NCI-H226 (cell line): Measurements from ENCODE around the gene DUSP28.
"Not testable (repeated sequence)": the region's sequence is repeated elsewhere in the genome, so short reads cannot be mapped to it uniquely, and the experiment has no call there.

Source experiments
- DNase-seq: peaks from one replicate; pipeline ENCODE4 v3.0.0-alpha.2; 2015

DUSP28 gene

GRCh38 chr2:240560084-240560479 is at the start of gene DUSP28:
Gene DUSP28, plus strand, starts transcription at chr2:240560357. Its CDS starts 328 bp downstream, at chr2:240560685.
- DNase-seq = peak; percentile 79

- DNase-seq = no peak
These were observed 49.5 kb upstream of the DUSP28 start for GRCh38 chr2:240510513-240511210.

DNA sequence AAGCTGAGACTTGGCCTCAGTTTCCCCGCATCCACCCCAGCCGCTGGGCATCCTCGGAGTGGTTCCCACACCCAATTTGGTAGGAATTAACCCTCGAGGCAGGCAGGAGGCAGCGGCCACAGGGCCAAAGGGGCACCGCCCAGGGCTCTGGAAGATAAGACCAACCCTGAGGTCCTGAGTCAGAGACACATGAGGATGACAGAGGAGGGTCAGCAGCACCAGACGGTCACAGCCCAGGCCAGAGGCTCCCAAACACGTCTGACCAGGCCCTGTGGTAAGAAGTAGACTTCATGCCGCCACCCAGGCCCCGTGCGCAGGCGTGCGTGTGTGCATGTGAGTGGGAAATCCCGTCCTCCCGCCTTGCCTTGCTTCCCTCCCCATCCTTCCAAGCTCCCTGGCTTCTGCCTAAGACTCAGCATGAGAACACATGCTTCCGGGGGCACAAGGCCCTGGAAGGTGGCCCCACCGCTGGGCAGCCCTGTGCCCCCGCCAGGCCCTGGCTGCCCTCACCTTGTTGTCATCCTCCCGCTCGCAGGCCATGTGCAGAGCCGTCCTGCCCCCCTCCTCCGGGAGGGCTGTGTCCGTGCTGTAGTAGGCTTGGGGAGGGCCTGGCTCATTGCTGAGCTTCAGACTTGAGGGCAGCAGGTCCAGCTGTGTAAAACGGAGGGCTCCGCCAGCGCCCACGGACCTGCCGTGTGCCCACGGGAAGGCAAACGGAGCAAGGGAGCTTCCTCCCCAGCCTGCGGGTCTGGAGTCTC is 48.6 kb upstream of the DUSP28 start:
- no peak for DNase-seq

DNA sequence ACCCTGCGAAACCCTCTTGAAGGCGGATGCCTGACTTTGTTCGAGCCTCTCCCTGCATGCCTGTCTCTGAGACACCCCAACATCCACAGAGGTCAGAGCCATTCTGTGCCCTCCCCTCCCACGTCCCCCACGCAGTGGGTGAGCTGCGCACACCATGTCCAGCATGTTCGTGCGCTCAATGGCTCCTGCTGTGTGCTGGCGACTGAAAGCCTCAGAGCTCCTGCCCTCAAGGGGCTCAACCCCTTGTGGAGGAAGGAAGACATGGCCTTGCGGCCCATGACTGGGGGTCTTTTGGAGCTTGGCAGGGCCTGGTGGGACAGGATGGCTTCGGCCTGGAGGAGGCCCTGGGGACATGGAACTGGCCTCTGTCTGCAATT is 48.1 kb upstream of the DUSP28 start:
- no peak for DNase-seq

DNA sequence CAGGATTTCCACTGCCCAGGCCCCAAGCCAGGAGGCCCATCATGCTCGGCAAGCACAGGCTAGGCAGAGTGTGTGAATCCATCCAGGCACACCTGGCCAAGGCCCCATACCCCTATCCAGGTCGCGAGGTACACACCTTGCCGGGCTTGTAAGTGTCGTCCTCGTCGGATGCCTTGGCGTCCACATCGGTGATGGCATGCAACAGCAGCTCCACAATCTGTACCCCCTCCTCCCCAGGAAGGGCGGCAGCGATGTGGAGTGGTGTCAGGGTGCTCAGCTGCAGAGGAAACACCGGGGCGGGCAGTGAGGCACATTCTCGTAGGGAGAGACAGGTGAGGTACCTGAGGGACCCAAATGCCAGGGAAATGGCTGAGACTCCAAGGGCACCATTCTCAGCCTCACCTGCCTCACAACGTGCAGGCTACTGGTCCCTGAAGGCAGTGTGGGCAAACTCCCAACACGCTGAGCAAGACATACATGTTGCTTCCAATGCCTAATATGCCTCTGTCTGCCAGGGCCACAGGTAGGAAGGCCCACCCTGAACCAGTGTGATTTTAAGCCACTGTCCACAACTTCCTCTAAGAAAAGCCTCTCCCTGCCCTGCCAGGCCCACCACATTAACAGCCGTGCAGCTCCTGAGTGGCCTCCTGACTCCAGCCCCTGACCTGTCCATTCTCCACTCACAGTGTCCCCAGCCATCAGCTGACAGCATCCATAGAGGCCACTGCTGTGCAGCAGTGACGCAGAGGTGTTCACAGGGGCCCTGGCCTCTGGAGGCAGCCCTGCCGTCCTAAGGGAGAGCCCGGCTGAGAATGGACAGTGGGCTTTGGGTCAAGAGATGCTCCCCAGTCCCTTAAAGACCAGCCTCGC is 47.3 kb upstream of the DUSP28 start:
- DNase-seq = no peak

DNA sequence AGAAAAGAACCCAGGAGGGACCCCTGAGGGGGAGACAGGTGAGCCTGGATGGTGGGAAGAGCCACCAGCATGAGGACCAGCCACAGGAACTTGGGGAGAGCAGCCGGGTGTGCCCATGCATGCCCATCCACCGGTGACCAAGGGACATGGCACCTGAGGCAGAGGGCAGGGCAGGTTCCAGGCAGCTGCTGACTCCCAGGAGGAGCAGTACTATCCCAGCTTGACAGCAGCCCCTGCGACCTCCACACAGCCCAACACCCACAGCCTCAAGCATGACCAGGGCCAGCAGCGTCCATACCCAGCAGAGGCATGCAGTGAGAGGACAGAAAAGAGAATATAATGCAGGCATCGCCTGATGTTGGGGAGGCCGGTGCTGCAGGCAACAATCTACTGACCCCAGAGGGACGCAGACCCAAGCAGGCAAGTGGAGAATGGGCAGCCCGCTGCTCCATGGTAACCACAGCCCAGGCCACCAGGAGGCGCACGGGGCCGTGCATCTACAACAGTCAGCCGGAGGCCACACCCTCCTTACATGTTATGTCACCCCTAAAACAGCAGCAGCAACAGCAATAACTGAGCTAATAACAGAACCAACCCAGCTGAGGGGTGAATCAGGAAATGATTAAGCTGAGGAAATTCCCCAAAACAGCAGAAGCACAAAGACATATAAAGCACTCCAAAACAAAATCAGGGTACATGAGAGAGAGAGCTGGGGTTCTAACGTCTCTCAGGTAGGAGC is 46.4 kb upstream of the DUSP28 start:
- peak; percentile 71 for DNase-seq

GRCh38 chr2:240514631-240515030 is 45.5 kb upstream of the DUSP28 start:
- no peak for DNase-seq

DNA sequence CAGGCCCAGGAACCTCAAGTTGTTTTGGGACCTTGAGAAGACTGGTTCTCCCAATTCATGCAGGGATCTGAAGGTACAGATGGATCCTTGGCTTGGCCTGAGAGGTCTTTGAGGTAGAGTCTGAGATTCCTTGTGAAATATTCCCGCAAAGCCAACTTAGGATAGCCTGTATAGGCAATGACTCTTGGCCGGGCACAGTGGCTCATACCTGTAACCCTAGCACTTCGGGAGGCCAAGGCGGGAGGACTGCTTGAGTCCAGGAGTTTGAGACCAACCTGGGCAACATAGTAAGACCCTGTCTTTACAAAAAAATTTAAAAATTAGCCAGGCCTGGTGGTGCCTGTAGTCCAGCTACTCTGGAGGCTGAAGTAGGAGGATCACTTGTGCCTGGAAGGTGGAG is 42.8 kb upstream of the DUSP28 start:
- no peak for DNase-seq

- no peak for DNase-seq
These were observed 41.2 kb upstream of the DUSP28 start for GRCh38 chr2:240518981-240519380.

GRCh38 chr2:240519396-240520129 is 40.6 kb upstream of the DUSP28 start:
- DNase-seq = no peak

DNA sequence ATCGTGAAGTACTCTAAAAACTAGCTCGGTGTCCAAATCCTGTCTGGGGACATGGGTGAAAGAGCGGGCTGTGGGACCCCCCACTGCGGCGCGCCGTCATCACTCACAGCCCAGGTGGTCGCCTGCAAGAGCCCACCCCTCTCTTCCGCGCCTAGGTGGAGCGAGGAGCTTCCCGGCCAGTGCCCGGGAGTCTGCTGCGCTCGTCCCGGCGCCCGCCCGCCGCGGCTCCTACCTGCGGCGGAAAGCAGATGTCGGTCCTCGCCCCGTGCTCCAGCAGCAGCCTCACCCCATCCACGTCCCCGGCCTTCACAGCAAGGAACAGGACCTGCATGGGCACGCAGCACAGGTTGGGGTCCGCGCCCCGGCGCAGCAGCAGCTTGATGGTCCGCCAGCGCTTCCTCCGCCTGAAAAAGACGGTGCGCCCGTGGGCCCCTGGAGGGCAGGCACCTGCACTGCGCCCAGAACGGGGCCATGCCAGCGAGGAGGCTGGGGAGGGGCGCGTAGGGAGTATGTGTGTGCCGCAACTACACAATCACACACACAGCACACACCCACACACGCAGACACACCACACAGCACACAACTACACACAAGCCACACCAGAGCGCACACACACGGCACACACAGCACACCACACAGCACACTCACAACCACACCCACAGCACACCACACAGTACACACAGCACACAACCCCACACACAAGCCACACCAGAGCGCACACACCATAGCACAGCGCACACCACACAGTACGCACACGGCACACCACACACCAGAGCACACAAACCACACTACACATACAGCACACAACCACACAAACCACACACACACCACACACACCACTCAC is 39.8 kb upstream of the DUSP28 start:
- no peak for DNase-seq

- no peak for DNase-seq
These were observed 39.2 kb upstream of the DUSP28 start for GRCh38 chr2:240520974-240521350.

GRCh38 chr2:240521885-240522284 is 38.3 kb upstream of the DUSP28 start:
- not testable (repeated sequence) for DNase-seq

DNA sequence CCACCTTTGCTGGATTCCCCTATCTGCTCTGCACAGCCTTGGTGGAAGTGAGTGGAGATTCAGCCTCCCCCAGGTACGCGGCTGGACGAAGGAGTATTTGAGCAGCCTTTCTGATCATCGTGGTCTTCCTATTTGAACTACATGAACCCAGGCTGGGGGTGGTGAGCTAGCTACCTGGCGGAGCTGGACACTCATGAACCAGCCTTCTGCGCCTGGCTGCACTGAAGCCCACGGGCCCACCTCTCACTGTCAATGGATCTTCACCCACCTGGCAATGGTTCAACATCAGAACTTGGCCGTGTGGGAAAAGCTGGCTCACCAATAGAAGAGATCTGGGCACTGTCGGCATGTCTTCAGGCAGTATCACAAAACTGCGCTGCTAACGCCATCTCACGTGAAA is 37.8 kb upstream of the DUSP28 start:
- no peak for DNase-seq

GRCh38 chr2:240523451-240524281 is 36.5 kb upstream of the DUSP28 start:
- no peak for DNase-seq

DNA sequence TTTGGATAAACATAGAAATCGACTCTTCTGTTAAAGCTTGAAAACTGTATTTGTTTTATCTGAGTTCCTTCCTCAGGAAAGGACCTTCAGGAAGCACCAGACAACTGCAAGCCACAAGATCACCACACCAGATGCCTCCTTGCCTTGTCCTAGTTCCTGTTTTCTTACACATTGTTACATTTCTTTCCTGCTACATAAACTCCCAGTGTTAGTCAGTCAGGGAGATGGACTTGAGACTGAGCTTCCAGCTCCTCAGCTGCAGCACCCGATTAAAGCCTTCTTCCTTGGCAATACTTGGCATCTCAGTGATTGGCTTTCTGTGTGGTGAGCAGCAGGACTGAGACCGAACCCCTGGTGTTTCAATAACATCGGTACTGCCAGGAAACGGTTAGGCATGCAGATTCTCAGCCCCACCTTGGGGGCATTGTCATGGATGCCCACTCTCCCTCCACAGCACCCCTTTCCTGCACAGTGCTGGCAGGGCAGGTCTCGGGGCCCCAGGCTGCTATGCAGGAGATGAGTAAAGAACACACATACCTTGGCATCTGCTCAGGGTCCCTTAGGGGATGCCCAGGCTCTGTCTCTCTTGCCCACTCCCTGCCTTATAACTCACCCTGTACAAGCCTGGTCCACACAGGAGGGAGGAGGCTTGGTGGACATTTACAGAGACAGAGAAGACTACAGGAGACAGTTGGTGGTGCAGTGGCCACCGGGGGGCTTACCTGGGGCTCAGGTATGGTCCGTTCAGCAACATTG is 35.0 kb upstream of the DUSP28 start:
- DNase-seq = no peak

GRCh38 chr2:240525802-240526201 is 34.4 kb upstream of the DUSP28 start:
- DNase-seq = no peak

DNA sequence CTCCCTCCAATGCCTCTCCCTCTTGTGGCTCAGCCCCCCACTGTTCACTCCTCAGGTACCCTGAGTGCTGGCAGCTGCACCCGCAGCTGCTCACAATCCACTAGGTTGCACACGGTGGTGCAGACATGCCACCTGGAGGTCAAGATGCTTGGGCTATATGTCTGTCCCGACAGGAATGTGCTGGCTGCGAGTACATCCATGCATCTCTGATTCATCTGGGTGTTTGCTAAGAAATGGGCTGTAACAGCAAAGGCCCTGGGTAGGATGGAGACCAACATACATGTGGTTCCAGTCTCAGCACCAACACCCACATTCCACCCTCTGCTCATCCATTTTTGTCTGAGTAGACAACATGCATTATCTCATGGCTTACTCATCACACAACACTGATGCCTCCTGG is 33.6 kb upstream of the DUSP28 start:
- no peak for DNase-seq

- DNase-seq = no peak
These were observed 32.9 kb upstream of the DUSP28 start for GRCh38 chr2:240527153-240527750.
